HFF-Myc (cell line): ENCODE results near the gene KCNQ1.

Experiments used
- DNase-seq: peaks from one replicate; pipeline ENCODE4 v3.0.0-alpha.2; 2011; ENCODE audit warnings: low read depth; ENCODE audit errors: extremely low read depth
- H3K4me3 ChIP-seq: replicated peaks from 2 replicates; pipeline ENCODE4 v1.5.1; 2011; ENCODE audit warnings: low read depth, mild to moderate bottlenecking, control low read depth, low read length
- CTCF ChIP-seq: IDR thresholded peaks from 2 replicates; pipeline ENCODE4 v1.5.1; 2012; ENCODE audit warnings: mild to moderate bottlenecking, low read depth, low read length, control low read depth; ENCODE audit errors: missing control alignments

Gene KCNQ1

GRCh38 chr11:2795491-2795991, 350.7 kb downstream of the KCNQ1 start:
- no peak overlapping the region for H3K4me3 ChIP-seq
- no peak for TF ChIP-seq CTCF
- no peak for DNase-seq

- no peak overlapping the region for H3K4me3 ChIP-seq
- TF ChIP-seq CTCF = no peak
- DNase-seq = no peak
These were observed 351.3 kb downstream of the KCNQ1 start for GRCh38 chr11:2796091-2796490.

GRCh38 chr11:2796508-2797113, 351.8 kb downstream of the KCNQ1 start:
- no peak overlapping the region for H3K4me3 ChIP-seq
- no peak for DNase-seq
- TF ChIP-seq CTCF = no peak

- no peak for TF ChIP-seq CTCF
- no peak overlapping the region for H3K4me3 ChIP-seq
- no peak for DNase-seq
These were observed 352.4 kb downstream of the KCNQ1 start for GRCh38 chr11:2797121-2797711.

GRCh38 chr11:2797741-2798361, 353.0 kb downstream of the KCNQ1 start:
- DNase-seq = no peak
- TF ChIP-seq CTCF = no peak
- H3K4me3 ChIP-seq = no peak overlapping the region

- no peak for TF ChIP-seq CTCF
- no peak for DNase-seq
- no peak overlapping the region for H3K4me3 ChIP-seq
These were observed 354.3 kb downstream of the KCNQ1 start for GRCh38 chr11:2798951-2799761.
